Adrenal gland (tissue), 12 donors: ENCODE data around the gene SLU7. TPM values are rescaled to one million over a fixed set of nuclear protein-coding genes. Genes with fewer than 3 reads are reported as not detected.

Experiments used
- DNase-seq, 7 donors: peaks; one replicate each; pipeline ENCODE4 v3.0.0-alpha.2; 2019 to 2020
- H3K27ac ChIP-seq, 5 donors: fragments of 200-600 bp; sonication (generic) in 4 of 5; 1 replicate in 3 of 5; 2 replicates in 2 of 5; pipeline versions ENCODE4 v1.5.1 to v1.8.0; 2016 to 2020; ENCODE audit warnings: mild to moderate bottlenecking in 1 of 5
- H3K27me3 ChIP-seq: fragments of 200-600 bp; 2 replicates; pipeline ENCODE4 v1.8.0; 2021
- H3K36me3 ChIP-seq, 2 donors: fragments of 200-600 bp; replicated peaks in 1 of 2; 1 replicate in 1 of 2; 2 replicates in 1 of 2; pipeline versions ENCODE4 v1.5.1 to v1.8.0; 2018 to 2022
- H3K4me1 ChIP-seq, 2 donors: fragments of 200-600 bp; replicated peaks in 1 of 2; 1 replicate in 1 of 2; 2 replicates in 1 of 2; pipeline versions ENCODE4 v1.5.1 to v1.8.0; 2018 to 2021
- H3K4me3 ChIP-seq, 4 donors: fragments of 200-600 bp; sonication (generic) in 3 of 4; one replicate each; pipeline ENCODE4 v1.5.1; 2016 to 2018
- H3K9me3 ChIP-seq, 3 donors: fragments of 200-600 bp; sonication (generic) in 1 of 3; replicated peaks in 1 of 3; 1 replicate in 2 of 3; 2 replicates in 1 of 3; pipeline versions ENCODE4 v1.5.1 to v1.8.0; 2016 to 2021
- CTCF ChIP-seq, 6 experiments: fragments of 450-650 bp in 4 of 6; fragments of 200-600 bp in 2 of 6; sonication (generic) in 1 of 6; IDR thresholded peaks; 1 replicate in 5 of 6; 2 replicates in 1 of 6; pipeline versions ENCODE4 v1.5.1 to v1.8.0; 2016 to 2021; ENCODE audit warnings: antibody characterized with exemption in 6 of 6, mild to moderate bottlenecking in 2 of 6, moderate library complexity in 1 of 6
- POLR2A ChIP-seq, 2 donors: fragments of 450-650 bp; IDR thresholded peaks; one replicate each; pipeline ENCODE4 v1.6.1; 2017; ENCODE audit warnings: antibody characterized with exemption in 2 of 2, mild to moderate bottlenecking in 2 of 2, moderate library complexity in 1 of 2
- WGBS, 4 donors: extraction: QIAGEN DNeasy Blood & Tissue Kit in 2 of 4; methylation state at CpG; one replicate each; pipeline versions ENCODE4 v1.1.5 to v1.1.7; 2013 to 2017; 5-methylcytosine and 5-hydroxymethylcytosine counted together
- intact Hi-C, 2 donors: fragments of 100-400 bp; cut with DNase I; formaldehyde crosslinking; loops; one replicate each; pipeline versions ENCODE4 v1.14.1 to v1.15.0; 2022 to 2023
- polyA plus RNA-seq, 3 donors: library from polyadenylated mRNA; stranded (reverse); fragments of 200-250 nt in 2 of 3; fragments of 350-450 nt in 1 of 3; fragmentation: Illumina TruSeq in 1 of 3; extraction: RNeasy Lipid Tissue Mini Kit (QIAGEN cat#74804) in 1 of 3; gene quantifications; one replicate each; pipeline ENCODE4 v1.2.3, GENCODE V29; 2013 to 2014
- total RNA-seq, 9 donors: library from RNA; depleted of rRNA in 4 of 9; stranded (reverse); fragments of >200 nt in 4 of 9; fragments of 120-200 nt in 1 of 9; fragmentation: NEBNext Ultra II Directional in 1 of 9; extraction: Animal tissue kit (Norgen Biotek cat#: 25700) in 1 of 9; gene quantifications; one replicate each; pipeline versions ENCODE4 v1.1.0 to v1.2.4, GENCODE V29; 2013 to 2023
- donor health status: healthy with polysubstance abuse.
- donor health status: Bipolar disorder and iron deficiency.
- donor health status: DM: yes; HTN: yes; CAD: no.
- donor health status: DM: no; HTN: no; CAD: no.
- donor health status: DM: no; HTN: no; CAD: no.
- donor health status: DM: yes; HTN: yes; CAD: no.

Gene SLU7
- total and polyA plus RNA-seq, 12 donors, result 27.1 to 138 (median 47.7) TPM

- H3K36me3 ChIP-seq, result no peaks in the 10 kb centered on the region
- H3K4me3 ChIP-seq, result no peak overlapping the region
- no peak overlapping the region for H3K27ac ChIP-seq
- no peaks in the 10 kb centered on the region for H3K4me1 ChIP-seq
- H3K9me3 ChIP-seq, result no peaks in the 10 kb centered on the region
- intact Hi-C loops, result loop anchor here in 1 of 2 donors (10.0 kb wide), 1 partner anchor 60 kb away; no protein-coding TSS in a partner anchor
- H3K27me3 ChIP-seq, result no peaks in the 10 kb centered on the region
- 71 to 78% (median 75%) methylated on average over 1 of the region's 1 CpG for WGBS, 4 donors
- DNase-seq, result no peak
- TF ChIP-seq POLR2A (IDR thresholded peaks at IDR 0.05), result no peak
- no peak for TF ChIP-seq CTCF (IDR thresholded peaks at IDR 0.05)
Measured at GRCh38 chr5:160445132-160445531, 26.3 kb upstream of the SLU7 start.

- Histone ChIP-seq H3K9me3 (no peaks in the 10 kb centered on the region), H3K4me1 (no peaks in the 10 kb centered on the region), H3K4me3 (no peak overlapping the region), H3K36me3 (no peaks in the 10 kb centered on the region), H3K27me3 (no peaks in the 10 kb centered on the region), H3K27ac (no peak overlapping the region)
- TF ChIP-seq CTCF (IDR thresholded peaks at IDR 0.05) (no peak), POLR2A (IDR thresholded peaks at IDR 0.05) (no peak)
- no peak for DNase-seq
- 65 to 69% (median 67%) methylated on average over 1 of the region's 1 CpG for WGBS, 4 donors
- intact Hi-C loops, result loop anchor here in 1 of 2 donors (10.0 kb wide), 1 partner anchor 60 kb away; no protein-coding TSS in a partner anchor
Measured at GRCh38 chr5:160444407-160444806, 25.5 kb upstream of the SLU7 start.

- intact Hi-C loops, result loop anchor here in 1 of 2 donors (10.0 kb wide), 1 partner anchor 62 kb away; no protein-coding TSS in a partner anchor
- Histone ChIP-seq H3K27me3 (no peaks in the 10 kb centered on the region), H3K9me3 (no peaks in the 10 kb centered on the region), H3K4me3 (no peak overlapping the region), H3K4me1 (peaks cover 4 to 7% of the 10 kb centered on the region in 2 donors), H3K27ac (no peak overlapping the region), H3K36me3 (no peaks in the 10 kb centered on the region)
- no peak for DNase-seq
- WGBS, 4 donors, result 62 to 74% (median 70%) methylated on average over 4 of the region's 4 CpGs
- TF ChIP-seq CTCF (IDR thresholded peaks at IDR 0.05), result no peak
- no peak for TF ChIP-seq POLR2A (IDR thresholded peaks at IDR 0.05)
Measured at GRCh38 chr5:160442824-160443431, 24.0 kb upstream of the SLU7 start.

GRCh38 chr5:160441311-160441781, 22.5 kb upstream of the SLU7 start:
- TF ChIP-seq POLR2A (IDR thresholded peaks at IDR 0.05), result no peak
- no peak for TF ChIP-seq CTCF (IDR thresholded peaks at IDR 0.05)

More at GRCh38 chr5:160441311-160441781, 22.5 kb upstream of the SLU7 start:
- Histone ChIP-seq H3K27ac (no peak overlapping the region), H3K4me1 (peaks cover 4 to 7% of the 10 kb centered on the region in 2 donors), H3K36me3 (no peaks in the 10 kb centered on the region), H3K27me3 (no peaks in the 10 kb centered on the region), H3K9me3 (no peaks in the 10 kb centered on the region), H3K4me3 (no peak overlapping the region)
- 34 to 88% (median 54%) methylated on average over 1 of the region's 1 CpG for WGBS, 4 donors
- intact Hi-C loops, result loop anchor here in 1 of 2 donors (10.0 kb wide), 1 partner anchor 63 kb away; no protein-coding TSS in a partner anchor
- DNase-seq, result no peak
